Pulmonary artery endothelial cell (primary cell): ENCODE measurements around the gene LAMB4. TPM values are rescaled to one million over a fixed set of nuclear protein-coding genes. Genes with fewer than 3 reads are reported as not detected.
A peak's percentile ranks its signal among the peaks of the same experiment; 100 is the strongest.

ENCODE experiments used
- DNase-seq: peaks from one replicate; pipeline ENCODE4 v3.0.0-alpha.2; 2011; ENCODE audit warnings: low read depth, low spot score
- total RNA-seq: library from RNA; depleted of rRNA; stranded (reverse); fragments of >200 nt; gene quantifications from 2 replicates; pipeline ENCODE4 v1.2.3, GENCODE V29; 2014

The LAMB4 gene, protein sequence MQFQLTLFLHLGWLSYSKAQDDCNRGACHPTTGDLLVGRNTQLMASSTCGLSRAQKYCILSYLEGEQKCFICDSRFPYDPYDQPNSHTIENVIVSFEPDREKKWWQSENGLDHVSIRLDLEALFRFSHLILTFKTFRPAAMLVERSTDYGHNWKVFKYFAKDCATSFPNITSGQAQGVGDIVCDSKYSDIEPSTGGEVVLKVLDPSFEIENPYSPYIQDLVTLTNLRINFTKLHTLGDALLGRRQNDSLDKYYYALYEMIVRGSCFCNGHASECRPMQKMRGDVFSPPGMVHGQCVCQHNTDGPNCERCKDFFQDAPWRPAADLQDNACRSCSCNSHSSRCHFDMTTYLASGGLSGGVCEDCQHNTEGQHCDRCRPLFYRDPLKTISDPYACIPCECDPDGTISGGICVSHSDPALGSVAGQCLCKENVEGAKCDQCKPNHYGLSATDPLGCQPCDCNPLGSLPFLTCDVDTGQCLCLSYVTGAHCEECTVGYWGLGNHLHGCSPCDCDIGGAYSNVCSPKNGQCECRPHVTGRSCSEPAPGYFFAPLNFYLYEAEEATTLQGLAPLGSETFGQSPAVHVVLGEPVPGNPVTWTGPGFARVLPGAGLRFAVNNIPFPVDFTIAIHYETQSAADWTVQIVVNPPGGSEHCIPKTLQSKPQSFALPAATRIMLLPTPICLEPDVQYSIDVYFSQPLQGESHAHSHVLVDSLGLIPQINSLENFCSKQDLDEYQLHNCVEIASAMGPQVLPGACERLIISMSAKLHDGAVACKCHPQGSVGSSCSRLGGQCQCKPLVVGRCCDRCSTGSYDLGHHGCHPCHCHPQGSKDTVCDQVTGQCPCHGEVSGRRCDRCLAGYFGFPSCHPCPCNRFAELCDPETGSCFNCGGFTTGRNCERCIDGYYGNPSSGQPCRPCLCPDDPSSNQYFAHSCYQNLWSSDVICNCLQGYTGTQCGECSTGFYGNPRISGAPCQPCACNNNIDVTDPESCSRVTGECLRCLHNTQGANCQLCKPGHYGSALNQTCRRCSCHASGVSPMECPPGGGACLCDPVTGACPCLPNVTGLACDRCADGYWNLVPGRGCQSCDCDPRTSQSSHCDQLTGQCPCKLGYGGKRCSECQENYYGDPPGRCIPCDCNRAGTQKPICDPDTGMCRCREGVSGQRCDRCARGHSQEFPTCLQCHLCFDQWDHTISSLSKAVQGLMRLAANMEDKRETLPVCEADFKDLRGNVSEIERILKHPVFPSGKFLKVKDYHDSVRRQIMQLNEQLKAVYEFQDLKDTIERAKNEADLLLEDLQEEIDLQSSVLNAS (N-terminal part only)
- total RNA-seq: 0.18 and 0.40 TPM in 2 replicates

DNA sequence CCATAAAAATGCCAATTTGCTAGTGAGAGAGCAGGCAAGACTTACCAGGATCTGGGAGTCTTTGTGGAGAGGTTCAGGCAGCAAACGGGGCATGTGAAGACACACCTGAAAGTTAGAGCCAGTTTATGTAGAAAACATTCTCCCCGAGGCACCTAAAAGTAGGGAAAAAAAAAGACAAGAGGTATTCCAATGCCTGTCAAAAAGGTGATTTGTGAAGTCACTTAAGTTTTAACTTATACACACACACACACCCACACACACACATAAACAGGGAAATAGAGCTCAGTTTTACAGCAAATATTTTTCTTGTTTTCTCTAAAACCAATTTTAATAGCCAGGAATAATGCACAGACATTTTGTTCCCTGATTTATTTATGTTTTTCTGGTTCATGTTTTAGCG lies at the start of gene LAMB4:
TSS of gene LAMB4 (minus strand) at position 101 of the 400 bp plus-strand sequence. CDS start 7,197 bp downstream, outside the sequence.
- DNase-seq: no peak

DNA sequence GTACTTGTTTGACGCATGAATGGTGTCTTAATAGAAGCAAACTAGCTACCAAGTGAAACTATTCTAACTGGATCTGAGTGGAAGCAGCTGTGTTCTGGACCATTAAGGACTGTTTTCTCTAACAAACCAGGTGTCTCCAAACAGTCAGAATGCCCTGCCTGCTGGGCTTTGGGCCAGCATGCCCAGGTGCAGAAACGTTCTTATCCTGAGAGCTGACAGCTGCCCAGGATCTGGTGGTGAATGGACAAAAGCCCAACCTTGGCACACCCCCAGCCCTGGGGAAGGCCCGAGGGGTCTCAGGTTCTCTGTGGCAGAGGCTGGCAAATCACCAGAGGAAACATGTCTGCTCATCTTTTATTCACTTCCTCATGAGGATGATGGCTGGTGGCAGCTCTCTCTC lies 48.2 kb upstream of the LAMB4 start:
- no peak for DNase-seq

DNA sequence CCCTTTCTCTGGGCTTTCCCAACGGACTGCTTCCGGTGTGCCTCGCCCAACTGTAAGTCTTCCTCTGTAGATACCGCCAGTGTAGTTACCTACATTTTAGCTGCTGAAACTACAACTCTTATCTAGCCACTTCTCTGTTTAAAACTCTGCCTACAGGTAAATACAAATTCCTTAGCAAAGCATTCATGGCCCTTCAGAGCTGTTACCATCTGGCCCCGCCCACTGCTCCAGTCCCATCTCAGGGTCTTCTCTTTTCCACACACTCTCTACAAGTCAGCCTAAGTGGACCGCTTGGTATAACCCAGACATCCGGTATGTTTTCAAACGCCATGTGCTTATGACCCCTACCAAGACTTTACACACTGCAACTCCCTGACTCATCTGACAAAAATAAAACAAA lies 41.0 kb upstream of the LAMB4 start:
- DNase-seq: no peak

DNA sequence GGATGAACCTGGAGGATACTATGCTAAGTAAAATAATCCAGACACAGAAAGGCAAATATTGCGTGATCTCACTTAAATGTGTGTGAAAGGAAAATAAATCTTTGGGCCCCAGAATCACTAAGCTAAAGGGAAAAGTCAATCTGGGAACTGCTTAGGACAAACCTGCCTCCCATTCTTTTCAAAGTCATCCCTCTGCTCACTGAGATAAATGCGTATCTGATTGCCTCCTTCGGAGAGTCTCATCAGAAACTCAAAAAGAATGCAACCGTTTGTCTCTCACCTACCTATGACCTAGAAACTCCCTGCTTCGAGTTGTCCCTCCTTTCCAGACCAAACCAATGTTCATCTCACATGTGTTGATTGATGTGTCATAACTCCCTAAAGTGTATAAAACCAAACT lies 40.1 kb upstream of the LAMB4 start:
- DNase-seq: no peak

DNA sequence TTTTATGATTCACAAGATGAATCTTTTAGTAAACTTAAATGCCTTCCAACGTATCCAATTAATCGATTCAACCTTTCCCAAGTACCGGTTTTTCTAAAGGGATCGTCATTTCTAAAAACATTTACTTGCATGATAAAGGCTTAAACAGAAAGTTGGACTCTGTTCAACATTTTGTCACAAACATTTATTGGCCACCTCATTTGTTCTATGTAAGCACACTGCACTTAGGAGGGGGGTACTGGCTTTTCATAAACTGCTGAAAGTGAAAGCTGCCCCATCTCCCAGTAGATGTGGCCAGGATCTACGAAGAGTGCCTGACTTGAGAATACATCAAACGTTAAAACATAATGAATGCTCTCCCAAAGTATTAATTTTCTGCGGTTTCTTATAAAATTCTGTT lies 37.3 kb upstream of the LAMB4 start:
- no peak for DNase-seq

DNA sequence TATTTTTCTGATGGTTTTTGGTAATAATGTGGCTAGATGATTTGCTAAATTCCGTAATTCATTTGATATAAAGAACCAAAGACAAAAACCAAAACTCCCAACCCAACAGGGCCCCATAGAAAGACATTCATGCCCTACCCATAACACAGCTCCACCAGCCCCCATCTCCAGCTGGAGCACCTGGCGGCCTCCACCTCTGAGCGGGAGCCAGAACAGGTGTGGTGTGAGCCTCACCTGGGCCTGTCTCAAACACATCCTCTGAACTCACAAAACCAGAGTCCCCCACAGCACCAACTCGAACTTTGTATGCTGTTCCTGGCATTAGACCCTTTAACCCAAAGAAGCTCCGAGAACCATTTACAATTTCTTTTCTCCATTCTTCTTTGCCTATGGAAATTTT lies 36.5 kb upstream of the LAMB4 start:
- no peak for DNase-seq

DNA sequence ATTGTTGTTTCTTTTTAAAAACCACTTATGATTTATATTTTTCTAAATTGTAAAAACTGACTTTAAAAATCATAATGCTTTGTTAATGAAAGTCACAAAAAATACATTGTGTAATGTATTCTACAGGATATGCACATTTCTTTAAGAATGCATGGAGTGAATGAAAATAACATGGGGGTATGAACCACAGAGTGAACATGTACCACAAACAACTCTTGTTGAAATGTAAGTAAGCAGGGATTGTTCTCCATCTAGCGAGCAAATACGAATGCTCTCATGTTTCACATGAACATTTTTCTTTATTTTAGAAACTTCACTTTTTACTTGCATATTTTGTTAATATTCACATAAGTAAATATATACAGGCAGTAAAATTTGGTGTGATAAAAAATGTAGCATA lies 35.6 kb upstream of the LAMB4 start:
- no peak for DNase-seq

DNA sequence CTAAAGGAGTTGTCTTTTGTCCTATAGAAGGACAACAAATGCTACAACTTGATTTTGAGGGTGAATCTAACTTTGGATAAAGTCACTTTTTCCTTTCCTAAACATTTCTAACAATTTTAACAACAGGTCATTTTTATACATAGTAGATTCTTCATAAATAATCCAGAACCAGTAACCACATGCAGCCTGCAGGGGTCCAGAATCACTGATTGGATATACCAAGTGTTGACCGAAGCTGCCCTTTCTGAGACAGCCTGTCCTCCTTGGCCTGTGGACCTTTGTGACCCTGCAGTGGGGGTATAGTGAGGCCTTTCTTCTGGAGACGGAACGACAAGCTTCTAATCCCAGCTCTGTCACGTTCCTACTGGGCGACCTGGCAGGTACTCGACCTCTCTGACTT lies 34.8 kb upstream of the LAMB4 start:
- DNase-seq: no peak

DNA sequence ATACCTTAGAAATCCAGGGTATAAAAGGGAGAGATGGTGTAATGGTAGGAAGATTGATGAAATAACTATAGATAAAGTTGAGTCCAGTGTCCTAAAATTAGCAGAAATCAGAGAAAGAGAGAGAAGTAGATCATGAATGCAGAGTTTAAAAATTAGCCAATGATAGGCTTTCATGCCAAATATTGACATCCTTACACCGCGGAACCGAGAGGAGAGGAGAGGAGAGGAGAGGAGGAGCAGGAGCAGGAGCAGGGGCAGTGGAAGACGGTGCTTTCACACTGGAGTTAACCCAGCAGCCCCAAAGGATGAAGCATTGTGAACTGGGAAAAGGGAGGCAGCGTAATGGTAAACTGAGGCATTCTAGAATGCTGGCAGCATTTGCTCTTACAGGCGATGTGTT lies 34.2 kb upstream of the LAMB4 start:
- DNase-seq: no peak

DNA sequence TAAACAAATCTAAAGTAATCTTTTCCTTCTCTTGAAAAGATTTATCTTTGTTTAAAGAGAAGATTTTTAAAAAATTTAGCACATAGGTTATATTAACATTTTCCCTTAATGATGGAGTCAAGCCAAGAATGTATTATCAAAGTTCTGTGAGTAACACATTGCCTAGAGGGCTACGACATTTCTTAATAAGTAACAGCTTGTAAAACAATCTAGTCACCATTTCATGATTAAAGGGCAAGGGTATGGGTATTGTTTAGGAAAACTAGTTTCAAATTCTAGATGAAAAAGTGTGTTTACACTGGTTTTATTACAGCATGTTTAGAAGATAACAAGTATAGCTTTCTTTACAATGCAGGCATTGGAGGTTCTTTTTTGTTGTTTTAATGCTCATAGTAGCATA lies 28.6 kb upstream of the LAMB4 start:
- no peak for DNase-seq

DNA sequence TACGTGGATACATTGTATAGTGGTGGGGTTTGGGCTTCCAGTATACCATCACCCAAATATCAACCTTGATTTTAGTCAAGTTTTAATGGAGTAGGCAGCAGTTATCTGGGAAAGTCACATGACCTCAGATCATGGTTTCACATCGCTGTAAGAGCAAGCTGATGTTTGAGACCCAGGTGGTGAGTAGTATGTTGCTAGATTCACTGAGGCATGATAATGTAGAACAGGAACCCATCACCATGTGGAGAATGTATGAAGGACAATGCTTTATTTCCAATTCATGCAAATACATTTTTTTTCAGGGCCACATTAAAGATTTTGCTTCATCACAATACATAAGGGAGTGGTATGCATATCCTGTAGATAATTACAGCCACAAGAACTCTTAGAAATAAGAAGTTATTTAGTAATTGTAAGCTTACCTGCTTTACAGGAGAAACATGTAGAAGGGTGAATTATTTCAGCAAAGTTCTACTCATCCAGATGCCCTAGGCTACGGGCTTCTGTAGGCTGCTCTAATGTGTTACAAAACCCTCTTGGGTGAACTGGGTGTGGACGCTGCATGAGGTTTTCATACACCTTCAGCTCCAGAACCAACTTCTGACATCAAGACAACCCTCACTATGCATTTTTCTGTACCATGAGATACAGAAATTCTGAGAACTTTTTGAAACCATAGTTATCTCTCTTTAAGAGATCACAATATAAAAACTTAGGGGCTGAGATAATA lies 27.6 kb upstream of the LAMB4 start:
- DNase-seq: no peak

DNA sequence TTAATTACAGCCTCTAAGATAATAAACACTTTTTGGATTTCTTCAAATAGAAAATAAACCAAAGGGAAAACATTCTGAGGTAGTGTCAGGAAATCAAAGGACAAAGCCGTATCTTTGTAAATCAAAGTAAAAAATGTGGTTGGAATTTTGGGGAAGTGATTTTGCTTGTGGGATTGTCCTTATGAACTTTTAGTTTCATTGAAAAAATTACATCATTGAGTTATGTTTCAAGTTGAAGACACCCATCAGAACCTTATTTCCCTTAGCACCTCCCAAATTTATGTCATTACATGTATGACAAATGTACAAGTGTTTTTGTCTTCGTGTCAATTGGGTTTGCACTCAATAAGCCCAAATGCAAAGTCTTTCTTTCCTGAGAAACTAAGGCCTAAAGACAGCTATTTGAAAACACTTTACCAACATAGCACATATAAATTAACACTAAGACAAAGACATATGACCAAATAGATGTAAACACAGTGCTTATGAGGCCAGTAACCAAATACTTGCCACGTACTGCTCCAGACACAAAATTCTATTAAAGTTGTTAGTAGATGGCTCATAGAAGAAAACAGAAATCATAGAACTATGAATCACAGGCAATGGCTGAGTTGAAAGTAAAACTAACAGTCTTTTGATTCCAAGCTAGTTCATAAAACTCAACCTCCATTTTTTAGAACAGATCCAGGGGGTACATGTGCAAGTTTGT lies 26.9 kb upstream of the LAMB4 start:
- DNase-seq: no peak

DNA sequence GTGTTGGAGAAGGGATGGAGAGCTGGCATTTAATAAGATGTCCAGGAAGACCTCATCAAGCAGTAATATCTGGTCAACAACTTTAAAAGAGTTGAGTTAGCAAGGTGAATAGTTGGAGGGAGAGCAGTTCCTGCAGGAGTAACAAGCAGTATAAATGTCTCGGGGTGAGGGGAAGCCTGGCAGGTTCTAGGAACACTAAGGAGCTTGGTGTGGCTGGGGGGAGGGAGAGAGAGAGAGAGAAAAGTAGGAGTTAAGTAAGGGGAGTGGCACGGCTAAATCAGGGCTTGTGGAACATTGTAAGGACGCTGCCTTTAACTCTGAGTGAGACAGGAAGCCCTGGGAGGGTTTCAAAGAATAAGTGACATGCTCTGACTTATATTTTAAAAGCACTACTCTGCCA lies 22.0 kb upstream of the LAMB4 start:
- no peak for DNase-seq

DNA sequence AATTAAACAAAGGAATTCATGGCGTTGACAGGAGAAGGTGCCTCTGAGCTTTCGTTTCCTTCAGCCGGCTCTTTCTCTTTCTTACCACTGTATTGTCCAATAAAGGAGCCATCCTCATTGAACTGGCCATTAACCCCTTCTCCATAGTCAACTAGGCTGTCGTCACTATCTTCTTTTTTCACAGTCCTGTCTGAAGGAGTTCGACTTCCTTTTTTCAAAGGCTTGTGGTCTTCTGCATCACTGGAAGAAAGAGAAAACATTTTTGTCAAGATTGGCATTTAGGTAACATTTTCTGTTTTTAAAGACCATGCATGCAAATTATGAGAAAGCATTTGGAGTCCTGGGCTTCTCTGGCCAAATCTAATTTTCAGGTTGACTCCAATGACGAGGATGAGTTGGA lies 19.7 kb upstream of the LAMB4 start:
- DNase-seq: no peak

DNA sequence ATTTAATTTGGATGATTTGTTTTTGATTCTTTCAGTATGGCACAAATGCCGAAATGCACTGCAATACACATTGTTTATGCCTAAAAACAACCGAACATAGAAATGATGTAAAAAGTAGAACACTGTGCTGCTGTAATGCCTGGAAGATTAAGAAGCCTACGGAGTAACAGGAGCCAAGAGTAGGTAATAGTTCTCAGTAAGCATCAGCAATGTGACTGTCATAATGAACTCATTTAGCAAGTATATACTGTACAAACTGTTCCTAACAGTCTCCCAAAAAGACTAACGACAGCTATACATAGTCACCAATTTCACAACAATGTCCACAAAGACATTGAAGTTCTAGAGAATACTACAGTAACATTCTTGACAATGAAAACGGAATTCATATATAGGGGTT lies 19.0 kb upstream of the LAMB4 start:
- DNase-seq: no peak

DNA sequence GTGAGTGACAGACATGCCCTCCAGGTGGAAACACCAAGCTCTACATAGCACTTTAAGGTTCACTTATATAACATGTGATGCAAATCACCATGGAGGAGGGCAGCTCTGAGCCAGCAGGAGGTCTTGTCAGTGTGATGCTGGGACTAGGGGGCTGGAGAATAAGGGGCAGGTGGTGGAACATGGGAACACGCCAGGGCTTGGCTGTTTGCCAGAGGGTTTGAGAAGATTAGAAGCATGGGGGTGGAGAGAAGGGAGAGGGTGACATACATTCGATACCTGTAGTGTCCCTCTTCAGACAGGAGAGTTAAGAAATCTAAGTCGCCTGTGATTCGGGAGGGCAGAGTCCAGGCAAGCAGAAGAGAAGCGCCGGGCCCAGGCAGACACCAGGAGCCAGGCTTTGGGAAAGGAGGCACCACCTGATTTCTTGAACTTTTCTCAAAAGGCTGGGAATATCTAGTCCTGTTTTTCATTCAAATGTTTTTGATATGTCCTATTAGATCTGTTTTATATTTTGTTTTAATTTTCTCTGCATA lies 16.9 kb upstream of the LAMB4 start:
- no peak for DNase-seq

DNA sequence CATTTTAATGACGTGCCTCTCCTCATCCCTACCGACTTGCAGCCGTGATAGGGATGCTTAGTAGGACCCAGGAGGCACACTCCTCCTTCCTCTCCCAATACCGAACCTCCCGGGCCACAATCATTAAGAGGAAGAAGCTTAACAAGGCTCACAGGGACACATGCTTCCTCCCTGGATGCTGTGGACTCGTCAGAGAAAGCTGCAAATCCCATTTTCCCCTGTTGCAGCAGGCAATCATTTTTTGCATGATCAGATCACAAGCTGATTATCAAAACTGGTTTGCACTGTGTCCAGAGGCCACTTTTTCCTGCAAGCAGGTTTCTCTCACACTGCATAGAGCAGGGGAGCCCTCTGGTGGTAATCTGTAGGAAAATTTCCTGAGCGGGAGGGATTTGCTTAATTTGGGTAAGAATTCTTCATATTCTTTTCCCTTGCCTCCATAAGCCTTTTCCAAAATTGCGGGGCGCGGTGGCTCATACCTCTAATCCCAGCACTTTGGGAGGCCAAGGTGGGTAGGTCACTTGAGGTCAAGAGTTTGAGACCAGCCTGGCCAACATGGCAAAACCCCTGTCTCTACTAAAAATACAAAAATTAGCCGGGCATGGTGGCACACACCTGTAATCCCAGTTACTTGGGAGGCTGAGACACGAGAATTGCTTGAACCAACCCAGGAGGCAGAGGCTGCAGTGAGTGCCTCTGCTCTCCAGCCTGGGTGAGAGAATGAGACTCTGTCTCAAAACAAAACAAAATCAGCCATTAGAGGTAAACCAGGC lies 16.1 kb upstream of the LAMB4 start:
- DNase-seq: peak; percentile 57

DNA sequence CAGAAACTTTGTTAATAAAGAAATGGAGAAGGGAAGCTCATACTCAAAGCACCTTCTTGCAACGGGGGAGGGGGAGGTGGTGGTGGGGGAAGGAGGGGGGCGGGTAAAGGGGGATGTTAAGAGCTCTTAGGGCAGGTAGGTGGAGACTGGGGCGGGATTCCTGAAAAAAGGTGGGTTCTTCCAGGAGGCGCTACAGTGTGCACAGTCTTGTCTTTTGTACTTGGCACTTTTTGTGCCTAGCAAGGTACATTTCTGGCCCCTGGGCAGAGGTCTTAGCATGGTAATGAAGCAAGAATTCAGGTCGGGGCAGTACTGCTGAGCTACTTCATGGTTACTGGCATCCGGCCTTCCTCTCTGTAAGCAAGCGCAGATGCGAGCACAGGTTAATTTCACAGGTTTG lies 15.2 kb upstream of the LAMB4 start:
- no peak for DNase-seq

DNA sequence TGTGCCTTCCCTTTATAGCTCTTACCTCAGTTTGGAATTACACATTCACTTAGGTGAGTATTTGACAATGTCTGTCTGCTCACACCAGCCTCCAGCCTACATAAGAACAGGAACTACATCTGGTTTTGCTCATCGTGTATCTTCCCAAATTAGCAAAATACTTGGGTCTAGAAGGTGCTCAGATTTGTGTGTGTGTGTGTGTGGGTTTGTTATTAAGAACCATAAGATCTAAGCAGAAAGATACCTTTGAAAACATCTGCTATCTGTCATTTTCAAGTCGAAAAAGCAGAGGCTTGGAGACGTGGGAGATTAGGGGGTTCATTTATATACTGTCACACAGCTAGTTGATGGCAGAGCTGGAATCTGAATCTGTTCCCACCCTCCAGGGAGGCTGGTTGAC lies 14.8 kb upstream of the LAMB4 start:
- DNase-seq: no peak
